H1 (cell line): Measurements from ENCODE around the gene GNB1L. TPM values are rescaled to one million over a fixed set of nuclear protein-coding genes. Genes with fewer than 3 reads are reported as not detected.

ENCODE experiments used
- CTCF ChIA-PET: fragments of 300-600 bp; sonication (Branson Sonifier 250); formaldehyde crosslinking; loops from one replicate; lab custom pipeline; 2021; ENCODE audit not compliant: partially characterized antibody; lab: Charles Lee
- POLR2A ChIA-PET: fragments of 300-600 bp; sonication (Branson Sonifier 250); formaldehyde crosslinking; loops from one replicate; lab custom pipeline; 2021; ENCODE audit warnings: inconsistent platforms; ENCODE audit not compliant: partially characterized antibody; lab: Charles Lee
- DNase-seq, 2 experiments: peaks; one replicate each; pipeline versions ENCODE4 v3.0.0 to v3.0.0-alpha.2; 2010 to 2022; ENCODE audit warnings: low spot score in 2 of 2, low read depth in 1 of 2, mixed read lengths in 1 of 2
- FAIRE-seq: peaks from 2 replicates; lab custom pipeline; 2011; peaks lifted over from hg19 to GRCh38; lab: Jason Lieb, UNC
- H2AFZ ChIP-seq: 2 replicates; pipeline ENCODE4 v1.8.1; 2012; ENCODE audit warnings: low read length, inconsistent platforms
- H2AK5ac ChIP-seq: 2 replicates; pipeline ENCODE4 v1.6.1; 2013; ENCODE audit warnings: low read depth, low read length
- H2BK120ac ChIP-seq: replicated peaks from 2 replicates; pipeline ENCODE3; 2013; ENCODE audit warnings: low read depth, low read length, inconsistent platforms
- H2BK12ac ChIP-seq: 2 replicates; pipeline ENCODE4 v1.6.1; 2013; ENCODE audit warnings: low read depth, low read length
- H2BK15ac ChIP-seq: 2 replicates; pipeline ENCODE4 v1.6.1; 2013; ENCODE audit warnings: low read length
- H2BK20ac ChIP-seq: 2 replicates; pipeline ENCODE4 v1.6.1; 2013; ENCODE audit warnings: low read length
- H2BK5ac ChIP-seq: 2 replicates; pipeline ENCODE4 v1.6.1; 2013; ENCODE audit warnings: low read depth, low read length
- H3K14ac ChIP-seq: 2 replicates; pipeline ENCODE4 v1.6.1; 2013; ENCODE audit warnings: inconsistent platforms; ENCODE audit not compliant: insufficient read length
- H3K18ac ChIP-seq: 2 replicates; pipeline ENCODE4 v1.6.1; 2013; ENCODE audit warnings: low read length; ENCODE audit errors: extremely low read depth
- H3K23ac ChIP-seq: 2 replicates; pipeline ENCODE4 v1.6.1; 2013; ENCODE audit warnings: inconsistent platforms; ENCODE audit not compliant: insufficient read length
- H3K23me2 ChIP-seq: 2 replicates; pipeline ENCODE4 v1.6.1; 2013; ENCODE audit warnings: low read depth, low read length
- H3K27ac ChIP-seq: 2 replicates; pipeline ENCODE4 v1.6.1; 2011; ENCODE audit warnings: low read depth, low read length, inconsistent platforms
- H3K27me3 ChIP-seq, 4 experiments: replicated peaks in 1 of 4; 1 replicate in 1 of 4; 2 replicates in 3 of 4; pipeline versions ENCODE4 v1.6.1 to v1.8.1; 2011 to 2013; ENCODE audit warnings: low read length in 3 of 4, mild to moderate bottlenecking in 3 of 4, inconsistent platforms in 2 of 4, mixed read lengths in 2 of 4, moderate library complexity in 1 of 4; ENCODE audit not compliant: control insufficient read depth in 3 of 4, insufficient read depth in 3 of 4; ENCODE audit errors: extremely low read depth in 1 of 4
- H3K36me3 ChIP-seq, 4 experiments: 2 replicates each; pipeline versions ENCODE4 v1.6.1 to v1.8.1; 2011 to 2013; ENCODE audit warnings: mild to moderate bottlenecking in 4 of 4, low read length in 3 of 4, moderate library complexity in 2 of 4, control low read depth in 1 of 4, inconsistent platforms in 1 of 4; ENCODE audit not compliant: insufficient read depth in 4 of 4, control insufficient read depth in 2 of 4
- H3K4ac ChIP-seq: replicated peaks from 2 replicates; pipeline ENCODE3; 2013; ENCODE audit warnings: low read length, low read depth, mixed read lengths, inconsistent platforms; ENCODE audit not compliant: insufficient read length
- H3K4me1 ChIP-seq, 4 experiments: replicated peaks in 1 of 4; 1 replicate in 1 of 4; 2 replicates in 3 of 4; pipeline versions ENCODE4 v1.6.1 to v1.8.1; 2011 to 2013; ENCODE audit warnings: low read length in 3 of 4, inconsistent platforms in 2 of 4, mixed read lengths in 1 of 4; ENCODE audit not compliant: insufficient read depth in 4 of 4, control insufficient read depth in 3 of 4
- H3K4me2 ChIP-seq, 2 experiments: 2 replicates each; pipeline versions ENCODE4 v1.6.1 to v1.8.1; 2011 to 2013; ENCODE audit warnings: low read depth in 2 of 2, low read length in 2 of 2, control low read depth in 1 of 2, inconsistent platforms in 1 of 2, mild to moderate bottlenecking in 1 of 2; ENCODE audit not compliant: insufficient read depth in 1 of 2
- H3K4me3 ChIP-seq, 4 experiments: fragments of 200-600, 300-600 bp in 1 of 4; sonication (generic), shearing (Covaris generic), sonication (Bioruptor Twin) in 1 of 4; 2 replicates each; pipeline versions ENCODE4 v1.5.1 to v1.8.1; 2011 to 2016; ENCODE audit warnings: low read length in 4 of 4, low read depth in 3 of 4, control low read depth in 2 of 4, inconsistent platforms in 2 of 4, mild to moderate bottlenecking in 2 of 4, mixed read lengths in 1 of 4, moderate library complexity in 1 of 4; ENCODE audit not compliant: insufficient read depth in 2 of 4; ENCODE audit errors: extremely low read depth in 1 of 4
- H3K56ac ChIP-seq: replicated peaks from 2 replicates; pipeline ENCODE3; 2013; ENCODE audit warnings: low read depth, mild to moderate bottlenecking, mixed read lengths, low read length, inconsistent platforms; ENCODE audit not compliant: insufficient read length
- H3K79me1 ChIP-seq: 2 replicates; pipeline ENCODE4 v1.6.1; 2013; ENCODE audit warnings: low read depth, low read length, control low read depth
- H3K79me2 ChIP-seq, 2 experiments: 2 replicates each; pipeline versions ENCODE4 v1.6.1 to v1.8.1; 2012 to 2013; ENCODE audit warnings: low read length in 2 of 2, mild to moderate bottlenecking in 2 of 2, inconsistent platforms in 1 of 2; ENCODE audit not compliant: insufficient read depth in 2 of 2, control insufficient read depth in 1 of 2
- H3K9ac ChIP-seq, 4 experiments: replicated peaks in 1 of 4; 1 replicate in 1 of 4; 2 replicates in 3 of 4; pipeline versions ENCODE4 v1.6.1 to v1.8.1; 2011 to 2013; ENCODE audit warnings: low read depth in 3 of 4, low read length in 3 of 4, control low read depth in 2 of 4, mild to moderate bottlenecking in 2 of 4, moderate library complexity in 2 of 4, inconsistent platforms in 1 of 4; ENCODE audit errors: extremely low read depth in 1 of 4
- H3K9me3 ChIP-seq, 2 experiments: 2 replicates each; pipeline versions ENCODE4 v1.6.1 to v1.8.1; 2012 to 2013; ENCODE audit warnings: mild to moderate bottlenecking in 2 of 2, moderate library complexity in 2 of 2, control low read depth in 1 of 2, inconsistent platforms in 1 of 2, low read depth in 1 of 2, low read length in 1 of 2, mixed read lengths in 1 of 2; ENCODE audit not compliant: insufficient read depth in 2 of 2
- H4K20me1 ChIP-seq, 2 experiments: replicated peaks in 1 of 2; 2 replicates each; pipeline versions ENCODE3 to v1.8.1; 2011 to 2013; ENCODE audit warnings: inconsistent platforms in 2 of 2, low read length in 2 of 2, mild to moderate bottlenecking in 1 of 2; ENCODE audit not compliant: insufficient read depth in 2 of 2, control insufficient read depth in 1 of 2
- H4K5ac ChIP-seq: 2 replicates; pipeline ENCODE4 v1.6.1; 2013; ENCODE audit warnings: low read length, low read depth, mixed read lengths, inconsistent platforms; ENCODE audit not compliant: insufficient read length
- H4K8ac ChIP-seq: 2 replicates; pipeline ENCODE4 v1.8.0; 2013; ENCODE audit warnings: mild to moderate bottlenecking, moderate library complexity, low read length, inconsistent platforms; ENCODE audit not compliant: insufficient read depth; ENCODE audit errors: extremely low read depth
- H4K91ac ChIP-seq: replicated peaks from 2 replicates; pipeline ENCODE3; 2013; ENCODE audit warnings: low read length, mixed read lengths, inconsistent platforms; ENCODE audit not compliant: insufficient read length
- CTCF ChIP-seq, 3 experiments: IDR thresholded peaks; 1 replicate in 2 of 3; 2 replicates in 1 of 3; pipeline versions ENCODE4 v1.5.1 to v1.6.1; 2011; ENCODE audit warnings: low read length in 3 of 3, mild to moderate bottlenecking in 3 of 3, inconsistent platforms in 2 of 3, low read depth in 1 of 3, moderate library complexity in 1 of 3; ENCODE audit not compliant: insufficient read depth in 1 of 3; ENCODE audit errors: control extremely low read depth in 1 of 3
- RAD21 ChIP-seq, 2 experiments: IDR thresholded peaks in 1 of 2; conservative IDR thresholded peaks in 1 of 2; 2 replicates each; pipeline ENCODE4 v1.6.1; 2011; ENCODE audit warnings: low read depth in 2 of 2, low read length in 2 of 2, improper control_type of control experiment in 1 of 2, inconsistent platforms in 1 of 2, mild to moderate bottlenecking in 1 of 2, moderate library complexity in 1 of 2
- RNF2 ChIP-seq: fragments of 200-900, 300-1000 bp; sonication (generic); IDR thresholded peaks from 2 replicates; pipeline ENCODE4 v1.7.1; 2016; ENCODE audit warnings: borderline replicate concordance, low read depth, mild to moderate bottlenecking, antibody characterized with exemption, low read length; ENCODE audit not compliant: poor library complexity, severe bottlenecking; ENCODE audit errors: missing control alignments
- SIX5 ChIP-seq: IDR thresholded peaks from 2 replicates; pipeline ENCODE4 v1.6.1; 2011; ENCODE audit warnings: mild to moderate bottlenecking, low read depth, low read length
- TAF7 ChIP-seq: optimal IDR thresholded peaks from 2 replicates; pipeline ENCODE3; 2011; ENCODE audit warnings: low read depth, mild to moderate bottlenecking, inconsistent platforms, low read length, moderate library complexity, borderline replicate concordance
- WGBS, 2 experiments: shearing (Covaris generic) in 1 of 2; methylation state at CpG; one replicate each; pipeline versions ENCODE4 v1.1.6 to v1.1.7; 2013 to 2015; ENCODE audit warnings: low lambda C conversion rate in 2 of 2, mixed read lengths in 2 of 2, inconsistent platforms in 1 of 2, low coverage in 1 of 2, missing lambda C conversion rate in 1 of 2; ENCODE audit not compliant: insufficient replicate concordance in 2 of 2, insufficient coverage in 1 of 2, insufficient read length in 1 of 2; ENCODE audit errors: extremely low coverage in 1 of 2, missing lambda C conversion rate in 1 of 2; 5-methylcytosine and 5-hydroxymethylcytosine counted together
- polyA plus RNA-seq, 7 experiments: library from polyadenylated mRNA; depleted of rRNA in 3 of 7; stranded (reverse) in 5 of 7; unstranded in 2 of 7; fragments of >200 nt in 5 of 7; fragments of 200-250 nt in 2 of 7; gene quantifications; 1 replicate in 5 of 7; 2 replicates in 1 of 7; 4 replicates in 1 of 7; pipeline versions ENCODE4 v1.2.1 to v1.2.3, GENCODE V29; 2011 to 2013; ENCODE audit warnings: missing spikeins in 2 of 7, mixed read lengths in 2 of 7
- total RNA-seq: library from RNA; stranded (reverse); fragmentation: NEBNext Ultra II Directional; extraction: Animal tissue kit (Norgen Biotek cat#: 25700); gene quantifications from 2 replicates; pipeline ENCODE4 v1.2.1, GENCODE V29; 2021

GNB1L gene
- total and polyA plus RNA-seq, 2 of the 8 experiments (the other 6 are each of a cell fraction or from before 2014, with no cell fraction given): 14.0 to 15.6 TPM

GRCh38 chr22:19753090-19753842 is 101.4 kb downstream of the GNB1L start:
- peaks cover 0 to 26% (median 7%) of the 10 kb centered on the region in 4 experiments; a peak in 5 of 7 replicates for H3K4me1 ChIP-seq
- no peak overlapping the region for H3K9ac ChIP-seq
- peak overlapping the region; percentile 34 for H3K4ac ChIP-seq
- no peaks in the 10 kb centered on the region for H3K79me1 ChIP-seq
- H3K4me3 ChIP-seq: no peak overlapping the region
- no peaks in the 10 kb centered on the region for H3K9me3 ChIP-seq
- peaks cover 0 to under 1% (median 0%) of the 10 kb centered on the region in 4 experiments; a peak in 1 of 8 replicates for H3K36me3 ChIP-seq
- H4K8ac ChIP-seq: no peak overlapping the region; the same call in 1 of the 2 replicates
- peaks cover 13 to 21% of the 10 kb centered on the region in 2 experiments for H4K20me1 ChIP-seq
- no peak overlapping the region for H3K27ac ChIP-seq
- 0 out of 2 replicates have a peak overlapping the region, but pooled peaks have one; percentile 17 for H2BK20ac ChIP-seq
- no peak for DNase-seq
- H2BK15ac ChIP-seq: peak overlapping the region; percentile 49; the same call in 1 of the 2 replicates
- no peak overlapping the region for H3K14ac ChIP-seq
- H2BK120ac ChIP-seq: no peak overlapping the region
- FAIRE-seq: no peak
- no peak overlapping the region for H3K56ac ChIP-seq
- H3K18ac ChIP-seq: no peak overlapping the region
- TF ChIP-seq RNF2 (no peak), SIX5 (no peak), TAF7 (no peak), CTCF (IDR thresholded peaks at IDR 0.05; ENCODE audit: control extremely low read depth in 1 of 3, insufficient read depth in 1 of 3, low read depth in 1 of 3, low read length in 3 of 3) (peak; percentile 52 to 64 (median 54)), RAD21 (IDR thresholded peaks at IDR 0.05 in 1 of 2, conservative IDR thresholded peaks at IDR 0.05 in 1 of 2; ENCODE audit: low read depth in 2 of 2, low read length in 2 of 2) (peak; percentile 34 to 38; a peak in 3 of 4 replicates)
- H2AFZ ChIP-seq: no peak overlapping the region
- H3K4me2 ChIP-seq: no peak overlapping the region
- POLR2A ChIA-PET: interaction anchor here (0.9 kb wide), 1 partner anchor 9 kb away, joined by 3 read pairs; no protein-coding TSS in a partner anchor
- no peak overlapping the region for H3K23ac ChIP-seq
- H4K5ac ChIP-seq: no peak overlapping the region
- peak overlapping the region; percentile 4; the same call in 1 of the 2 replicates for H2AK5ac ChIP-seq
- WGBS, 2 experiments: 75% methylated on average over 10 of the region's 10 CpGs; no CpG with 5 or more reads in 1 of the 2 experiments
- H3K23me2 ChIP-seq: no peaks in the 10 kb centered on the region; the same call in 1 of the 2 replicates
- H2BK5ac ChIP-seq: peak overlapping the region; percentile 21; the same call in 1 of the 2 replicates
- H3K27me3 ChIP-seq: peaks cover 51 to 64% (median 58%) of the 10 kb centered on the region in 4 experiments
- no peaks in the 10 kb centered on the region for H3K79me2 ChIP-seq
- CTCF ChIA-PET: interaction anchor here (0.7 to 16.5 kb wide), 17 partner anchors 8 to 157 kb away, joined by 3 to 168 read pairs (median 6); partner anchors contain the start of gene GP1BB
- peak overlapping the region; percentile 7; the same call in 1 of the 2 replicates for H2BK12ac ChIP-seq
- no peak overlapping the region for H4K91ac ChIP-seq
